ENCODE data around the gene EWSR1.

EWSR1 gene

DNA sequence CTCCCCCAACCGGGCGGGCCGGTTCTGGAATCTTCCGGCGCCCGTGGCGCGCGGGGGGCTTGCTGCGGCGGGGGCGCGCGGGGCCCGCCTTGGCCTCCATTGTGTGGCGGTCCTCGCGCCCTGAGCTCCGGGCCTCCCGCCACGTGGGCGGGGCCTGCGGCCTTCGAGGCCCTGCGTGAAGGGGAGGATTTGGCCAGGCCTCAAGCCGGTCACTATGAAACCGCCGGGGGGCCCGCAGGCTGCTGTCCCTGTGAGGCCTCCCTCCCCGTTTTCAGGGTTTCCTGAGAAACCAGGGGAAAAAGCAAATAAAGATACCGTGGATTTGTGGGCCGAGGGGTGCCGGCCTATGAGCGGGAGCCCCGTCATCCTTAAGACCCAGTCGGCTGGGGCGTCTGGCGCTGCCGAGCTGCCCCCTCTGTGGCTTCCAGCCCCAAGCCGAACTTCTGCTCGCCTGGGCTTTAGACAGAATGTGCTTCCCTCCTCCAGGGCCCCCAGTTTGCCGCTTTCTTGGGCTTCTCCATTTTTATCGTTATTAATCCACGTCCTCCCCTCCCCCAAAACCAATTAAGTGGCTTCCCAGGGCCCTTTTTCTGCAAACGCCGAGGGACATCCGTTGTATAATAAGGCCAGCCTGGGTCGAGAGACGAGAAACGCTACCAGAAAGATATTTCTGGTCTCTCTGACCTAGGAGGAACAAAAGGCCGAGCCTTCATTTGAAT lies 602 bp downstream of the EWSR1 start:
- DNase-seq (ENCODE audit: extremely low read depth in 1 of 2, low read depth in 1 of 2): no peak

DNA sequence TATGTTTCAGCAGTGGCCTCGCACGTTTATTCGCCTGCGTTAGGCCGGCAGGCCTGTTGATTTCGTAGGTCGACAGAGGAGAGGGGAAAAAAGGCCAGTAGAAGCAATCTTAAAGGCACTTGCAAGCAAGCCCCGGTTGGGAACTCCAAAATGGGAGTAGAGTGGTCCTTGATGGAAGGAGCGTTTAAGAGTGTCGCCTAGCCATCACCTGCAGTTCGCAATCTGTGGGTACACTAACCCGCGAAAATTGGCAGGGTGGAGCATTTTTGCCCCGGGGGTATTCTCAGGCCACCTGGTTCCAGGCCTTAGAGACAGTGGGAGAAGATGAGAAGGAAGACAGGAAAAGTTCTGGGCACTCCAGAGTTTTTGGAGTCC lies 1.1 kb downstream of the EWSR1 start:
- DNase-seq (ENCODE audit: extremely low read depth in 1 of 2, low read depth in 1 of 2): no peak

DNA sequence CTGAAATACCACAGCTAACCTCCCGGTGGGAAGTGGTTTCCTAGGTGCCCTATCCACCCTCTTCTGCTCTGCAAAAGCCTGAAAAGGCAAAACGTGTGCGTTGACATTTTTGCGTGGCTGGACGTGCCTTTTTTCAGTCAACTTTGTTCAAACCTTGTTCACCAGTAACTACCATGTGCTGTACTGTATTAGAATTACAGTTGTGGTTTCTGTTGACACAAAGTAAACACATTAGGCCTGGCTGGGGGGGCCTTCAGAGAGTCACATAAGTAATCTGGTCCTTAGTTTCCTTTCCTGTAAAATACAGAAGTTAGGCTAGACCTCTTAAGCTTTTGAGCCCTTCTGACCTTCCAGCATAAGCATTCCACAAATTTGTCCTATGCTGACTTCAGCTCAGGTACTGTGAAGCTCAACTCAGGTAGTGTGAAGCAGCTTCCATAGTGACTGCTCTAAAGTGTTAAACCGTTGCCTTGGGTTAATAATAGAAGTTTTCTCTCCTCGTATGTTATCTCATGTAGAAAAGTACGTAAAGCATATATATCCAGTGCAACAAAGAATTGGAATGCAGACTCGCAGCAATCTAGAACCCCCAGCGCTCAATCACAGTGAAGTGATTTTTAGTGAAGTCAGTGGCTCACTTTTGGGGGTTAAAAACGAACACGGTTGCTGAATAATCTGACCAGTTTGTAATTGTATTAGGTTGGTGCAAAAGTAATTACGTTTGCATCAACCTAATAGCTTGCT lies 1.8 kb downstream of the EWSR1 start:
- no peak for DNase-seq (ENCODE audit: extremely low read depth in 1 of 2, low read depth in 1 of 2)

DNA sequence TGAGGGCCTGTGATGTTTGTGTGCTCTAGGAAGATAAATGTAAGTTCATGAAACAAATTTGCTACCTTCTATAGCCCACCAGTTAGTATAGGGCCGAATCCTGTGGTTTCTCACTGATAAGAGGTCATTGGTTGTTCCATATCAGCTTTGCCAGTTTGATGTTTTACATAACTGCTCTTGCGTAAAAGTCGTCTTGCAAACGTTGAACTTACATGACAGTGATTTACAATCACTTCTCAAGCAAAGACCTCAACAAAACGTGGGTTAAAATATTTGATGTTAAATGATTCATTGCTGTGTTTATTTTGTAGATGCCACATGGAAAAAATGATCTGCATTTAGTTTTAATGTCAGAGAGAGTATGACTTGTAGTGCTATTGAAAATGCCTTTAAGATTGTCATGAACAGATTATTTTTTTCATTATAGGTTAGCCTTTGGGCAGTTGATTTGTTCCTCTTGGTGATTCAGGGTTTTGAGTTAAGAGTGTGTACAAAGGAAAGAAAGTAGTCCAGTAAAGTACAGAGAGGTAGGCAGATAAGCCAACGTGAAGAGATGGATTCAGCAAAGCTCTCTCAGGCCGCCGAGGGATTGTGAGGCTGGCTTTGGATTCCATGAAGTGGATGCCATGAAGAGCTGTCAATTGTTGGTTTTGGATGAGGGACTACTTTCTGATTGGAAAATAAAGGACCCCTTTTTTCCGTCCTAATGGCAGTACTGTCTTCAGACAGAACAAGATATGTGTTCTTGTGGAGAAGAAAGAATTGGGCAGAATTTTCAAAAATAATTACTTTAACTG lies 2.6 kb downstream of the EWSR1 start:
- DNase-seq (ENCODE audit: extremely low read depth in 1 of 2, low read depth in 1 of 2): no peak

DNA sequence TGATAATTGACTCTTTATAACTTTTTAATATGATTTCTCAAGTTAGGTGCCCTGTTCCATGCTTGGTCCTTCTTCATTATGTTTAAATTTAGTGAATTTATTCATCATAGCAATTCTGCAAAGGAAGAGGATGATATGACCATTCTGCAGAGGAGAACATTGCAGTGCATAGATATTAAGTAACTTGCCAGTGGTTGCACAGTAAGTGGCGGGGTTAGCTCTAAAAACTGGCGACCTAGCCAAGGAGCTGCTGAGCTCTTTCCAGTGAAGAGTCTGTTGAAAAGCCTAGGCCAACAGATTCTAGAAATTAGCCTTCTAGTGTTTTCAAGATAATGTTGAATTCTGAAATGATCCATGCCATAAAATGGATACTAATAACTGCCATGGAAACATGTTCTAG lies 4.6 kb downstream of the EWSR1 start:
- no peak for DNase-seq (ENCODE audit: extremely low read depth in 1 of 2, low read depth in 1 of 2)

DNA sequence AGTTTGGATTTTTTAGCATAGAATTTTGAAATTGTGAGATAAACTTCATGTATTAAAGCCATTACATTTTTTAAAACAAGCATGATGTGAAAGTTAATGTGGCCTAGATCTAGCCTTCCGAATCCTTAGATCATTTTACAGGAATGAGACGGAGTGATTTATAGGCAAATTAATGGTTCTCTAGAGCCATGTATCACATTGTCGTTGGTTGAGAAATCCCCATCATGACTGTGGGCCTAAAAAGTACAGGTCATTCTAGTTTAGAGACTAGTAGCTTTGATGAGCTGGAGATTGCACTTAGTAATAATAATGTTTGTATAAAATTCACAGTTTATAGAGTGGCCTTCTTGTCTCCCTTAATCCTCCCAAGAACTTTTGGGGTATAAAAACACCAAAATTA lies 7.1 kb downstream of the EWSR1 start:
- no peak for DNase-seq (ENCODE audit: extremely low read depth in 1 of 2, low read depth in 1 of 2)

DNA sequence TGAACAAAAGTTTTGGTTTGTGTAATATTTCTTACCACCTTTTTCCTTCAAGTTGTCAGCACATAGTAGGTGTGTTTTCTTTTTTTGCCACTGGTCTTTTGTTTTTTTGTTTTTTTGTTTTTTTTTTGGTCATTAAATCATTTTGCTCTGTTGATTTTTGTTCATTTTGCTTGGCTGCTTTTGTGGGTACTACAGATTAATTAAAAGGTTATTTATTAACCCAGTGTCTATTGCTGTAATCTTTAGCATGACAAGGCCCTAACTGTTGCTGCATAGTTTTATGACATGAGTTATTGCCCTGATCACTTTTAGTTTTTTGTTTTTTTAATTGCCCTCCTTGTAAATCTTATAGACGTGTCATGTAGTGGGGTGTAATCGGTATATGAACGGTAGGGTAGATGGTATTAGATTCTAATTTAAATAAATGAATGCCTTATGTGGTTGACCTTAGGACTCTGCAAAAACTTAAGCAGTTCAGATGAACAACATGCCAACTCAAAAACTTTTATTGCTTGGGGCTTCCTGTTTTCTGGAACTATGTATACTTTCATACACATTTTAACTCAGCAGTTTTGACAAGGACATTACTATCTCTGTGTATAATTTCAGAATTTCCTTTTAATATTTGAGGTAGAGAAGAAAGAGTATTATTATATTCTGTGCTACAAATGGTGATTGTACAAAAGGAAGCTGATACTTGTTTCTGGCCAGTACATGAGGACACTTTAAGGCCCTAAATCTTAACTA lies 7.9 kb downstream of the EWSR1 start:
- no peak for DNase-seq (ENCODE audit: extremely low read depth in 1 of 2, low read depth in 1 of 2)

DNA sequence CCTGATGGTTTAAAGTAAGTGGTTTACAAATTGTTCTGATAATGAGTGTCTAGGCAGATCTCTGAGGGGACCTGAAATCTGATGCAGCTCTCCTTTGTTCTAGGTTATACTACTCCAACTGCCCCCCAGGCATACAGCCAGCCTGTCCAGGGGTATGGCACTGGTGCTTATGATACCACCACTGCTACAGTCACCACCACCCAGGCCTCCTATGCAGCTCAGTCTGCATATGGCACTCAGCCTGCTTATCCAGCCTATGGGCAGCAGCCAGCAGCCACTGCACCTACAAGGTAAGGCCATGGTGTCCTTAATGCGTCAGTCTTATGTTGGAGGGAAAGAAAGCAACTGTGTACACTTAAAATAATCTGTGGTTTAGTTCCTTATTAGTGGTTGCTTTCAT lies 9.9 kb downstream of the EWSR1 start:
- DNase-seq (ENCODE audit: extremely low read depth in 1 of 2, low read depth in 1 of 2): no peak

DNA sequence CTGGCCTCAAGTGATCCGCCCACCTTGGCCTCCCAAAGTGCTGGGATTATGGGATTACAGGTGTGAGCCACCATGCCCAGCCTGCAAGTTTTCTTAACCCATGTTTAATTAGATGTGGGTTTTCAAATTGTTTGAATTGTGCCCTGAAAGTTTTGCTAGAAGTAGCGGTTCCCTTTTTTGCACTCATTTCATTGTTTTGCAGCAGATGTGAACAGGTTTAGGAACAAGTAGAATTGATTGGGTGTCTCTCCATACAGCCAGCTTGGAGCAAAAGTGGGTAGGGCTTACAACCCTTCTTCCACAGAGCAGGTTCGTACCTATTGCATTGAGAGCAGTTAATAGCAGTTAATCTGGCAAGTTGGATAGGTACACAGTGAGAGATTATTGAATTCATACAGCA lies 16.1 kb downstream of the EWSR1 start:
- DNase-seq (ENCODE audit: extremely low read depth in 1 of 2, low read depth in 1 of 2): no peak

DNA sequence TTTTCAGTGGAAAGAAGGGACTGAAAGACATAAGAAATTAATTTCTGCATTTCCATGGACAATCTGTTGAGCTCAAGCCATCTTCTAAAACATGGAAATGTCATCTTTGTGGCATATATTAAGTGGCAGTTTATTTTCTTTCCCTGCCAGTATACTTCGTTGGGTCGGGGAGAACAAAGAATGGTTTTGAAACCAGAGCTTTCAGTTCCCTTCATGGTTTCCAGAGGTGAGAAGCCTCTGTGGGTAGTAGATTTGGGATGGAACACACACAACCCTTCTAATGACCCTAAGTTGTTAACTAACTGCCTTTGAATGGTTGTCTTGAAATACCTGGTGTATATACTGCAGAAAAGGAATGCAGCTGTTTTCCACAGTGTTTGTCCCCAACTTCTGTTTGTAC lies 20.8 kb downstream of the EWSR1 start:
- no peak for DNase-seq (ENCODE audit: extremely low read depth in 1 of 2, low read depth in 1 of 2)

DNA sequence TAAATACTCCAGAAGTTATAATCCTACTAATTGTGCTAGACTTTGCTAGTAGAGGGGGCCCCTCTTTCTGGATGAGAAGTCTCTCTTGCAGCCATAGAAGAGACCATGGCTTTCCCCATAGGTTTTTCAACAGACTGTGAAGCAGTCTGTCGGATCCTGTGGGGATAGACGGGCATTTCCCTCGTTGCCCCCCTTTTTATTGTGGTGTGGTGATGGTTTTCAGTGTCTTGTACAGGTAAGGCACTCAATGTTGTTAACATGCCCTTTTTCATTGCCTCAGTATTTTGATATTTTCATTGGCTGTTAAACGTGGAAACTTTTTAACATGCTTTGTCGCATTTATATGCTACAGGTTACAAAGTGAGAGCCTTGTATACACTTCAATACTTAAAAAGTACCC lies 22.0 kb downstream of the EWSR1 start:
- no peak for DNase-seq (ENCODE audit: extremely low read depth in 1 of 2, low read depth in 1 of 2)

DNA sequence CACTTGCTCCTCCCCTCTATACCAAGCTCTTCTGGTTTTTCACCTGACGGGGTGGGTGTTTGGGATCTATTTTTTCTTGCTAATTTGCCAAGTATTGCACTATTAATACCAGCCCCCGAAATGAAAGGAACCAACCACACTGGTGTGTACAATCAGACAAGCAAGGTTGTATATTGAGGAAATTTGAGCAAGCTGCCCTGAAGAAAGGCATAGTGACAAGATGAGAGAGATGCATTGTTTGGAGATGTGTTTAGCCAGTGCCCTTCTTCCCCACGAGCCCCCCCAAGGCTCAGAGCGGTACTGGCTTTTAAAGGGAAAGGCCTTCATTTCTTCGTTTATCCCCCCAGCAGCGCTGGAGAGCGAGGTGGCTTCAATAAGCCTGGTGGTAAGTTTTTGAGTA lies 23.1 kb downstream of the EWSR1 start:
- no peak for DNase-seq (ENCODE audit: extremely low read depth in 1 of 2, low read depth in 1 of 2)

DNA sequence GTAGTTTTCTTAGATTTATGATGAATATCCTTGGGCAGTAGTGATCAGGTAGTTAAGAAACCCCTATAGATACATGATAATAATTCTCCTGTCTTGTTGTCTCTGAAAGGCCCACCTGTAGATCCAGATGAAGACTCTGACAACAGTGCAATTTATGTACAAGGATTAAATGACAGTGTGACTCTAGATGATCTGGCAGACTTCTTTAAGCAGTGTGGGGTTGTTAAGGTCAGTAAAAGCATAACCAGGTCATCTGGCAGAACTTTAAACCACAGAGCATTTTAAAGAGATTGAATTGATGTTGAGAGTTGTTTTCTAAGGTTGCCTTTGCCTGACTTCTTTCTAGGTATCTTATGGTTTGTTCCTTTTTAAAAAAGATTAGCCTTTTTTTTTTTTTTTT lies 24.3 kb downstream of the EWSR1 start:
- no peak for DNase-seq (ENCODE audit: extremely low read depth in 1 of 2, low read depth in 1 of 2)

DNA sequence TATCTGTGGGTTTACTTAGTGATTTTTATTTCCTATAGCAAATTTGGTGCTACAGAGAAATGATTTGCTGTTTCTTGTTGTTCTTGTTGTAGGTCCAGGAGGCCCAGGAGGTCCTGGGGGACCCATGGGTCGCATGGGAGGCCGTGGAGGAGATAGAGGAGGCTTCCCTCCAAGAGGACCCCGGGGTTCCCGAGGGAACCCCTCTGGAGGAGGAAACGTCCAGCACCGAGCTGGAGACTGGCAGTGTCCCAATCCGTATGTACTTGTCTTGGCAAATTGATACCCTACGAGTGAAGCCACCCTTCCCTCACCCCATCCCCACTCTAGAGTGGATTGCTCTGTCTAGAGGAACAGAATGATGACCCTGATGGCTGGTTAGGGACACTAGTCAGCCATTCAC lies 30.6 kb downstream of the EWSR1 start:
- DNase-seq (ENCODE audit: extremely low read depth in 1 of 2, low read depth in 1 of 2): no peak

DNA sequence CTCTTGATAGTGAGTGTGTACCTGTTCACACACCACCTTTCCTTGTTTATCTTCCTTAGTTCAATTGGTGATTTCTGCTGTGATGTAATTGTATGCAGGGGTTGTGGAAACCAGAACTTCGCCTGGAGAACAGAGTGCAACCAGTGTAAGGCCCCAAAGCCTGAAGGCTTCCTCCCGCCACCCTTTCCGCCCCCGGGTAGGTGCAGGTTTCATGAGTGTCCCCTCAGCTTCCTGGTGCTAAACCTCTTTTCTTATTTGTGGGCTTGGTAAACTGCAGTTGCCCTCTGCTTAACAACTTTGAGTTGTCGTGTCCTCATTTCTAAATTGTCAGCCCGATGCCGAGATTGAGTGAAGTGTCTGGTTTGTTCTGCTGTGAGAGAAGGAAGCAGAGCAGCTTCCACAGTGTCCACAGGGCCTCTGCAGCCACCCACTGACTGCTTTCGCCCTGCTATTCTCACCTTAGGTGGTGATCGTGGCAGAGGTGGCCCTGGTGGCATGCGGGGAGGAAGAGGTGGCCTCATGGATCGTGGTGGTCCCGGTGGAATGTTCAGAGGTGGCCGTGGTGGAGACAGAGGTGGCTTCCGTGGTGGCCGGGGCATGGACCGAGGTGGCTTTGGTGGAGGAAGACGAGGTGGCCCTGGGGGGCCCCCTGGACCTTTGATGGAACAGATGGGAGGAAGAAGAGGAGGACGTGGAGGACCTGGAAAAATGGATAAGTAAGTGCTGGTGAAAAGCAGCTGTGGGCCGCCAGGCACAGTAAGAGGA lies 31.2 kb downstream of the EWSR1 start:
- no peak for DNase-seq (ENCODE audit: extremely low read depth in 1 of 2, low read depth in 1 of 2)

DNA sequence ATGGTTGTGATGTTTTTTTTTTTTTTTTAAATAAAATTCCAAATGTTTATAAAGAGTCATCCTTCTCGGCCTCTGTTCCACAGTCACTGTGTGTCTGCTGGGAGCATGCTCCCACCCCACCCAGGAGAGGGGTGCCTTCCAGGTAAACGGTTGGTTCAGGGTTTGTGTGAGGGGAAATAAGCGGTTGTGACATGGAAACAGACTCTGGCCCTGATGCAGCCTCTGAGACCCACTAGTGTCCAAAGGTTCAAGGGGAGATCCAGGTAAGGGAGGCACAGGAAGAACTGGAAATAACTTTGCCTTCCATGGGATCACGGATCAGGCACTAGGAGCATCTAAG lies 32.4 kb downstream of the EWSR1 start:
- no peak for DNase-seq (ENCODE audit: extremely low read depth in 1 of 2, low read depth in 1 of 2)

DNA sequence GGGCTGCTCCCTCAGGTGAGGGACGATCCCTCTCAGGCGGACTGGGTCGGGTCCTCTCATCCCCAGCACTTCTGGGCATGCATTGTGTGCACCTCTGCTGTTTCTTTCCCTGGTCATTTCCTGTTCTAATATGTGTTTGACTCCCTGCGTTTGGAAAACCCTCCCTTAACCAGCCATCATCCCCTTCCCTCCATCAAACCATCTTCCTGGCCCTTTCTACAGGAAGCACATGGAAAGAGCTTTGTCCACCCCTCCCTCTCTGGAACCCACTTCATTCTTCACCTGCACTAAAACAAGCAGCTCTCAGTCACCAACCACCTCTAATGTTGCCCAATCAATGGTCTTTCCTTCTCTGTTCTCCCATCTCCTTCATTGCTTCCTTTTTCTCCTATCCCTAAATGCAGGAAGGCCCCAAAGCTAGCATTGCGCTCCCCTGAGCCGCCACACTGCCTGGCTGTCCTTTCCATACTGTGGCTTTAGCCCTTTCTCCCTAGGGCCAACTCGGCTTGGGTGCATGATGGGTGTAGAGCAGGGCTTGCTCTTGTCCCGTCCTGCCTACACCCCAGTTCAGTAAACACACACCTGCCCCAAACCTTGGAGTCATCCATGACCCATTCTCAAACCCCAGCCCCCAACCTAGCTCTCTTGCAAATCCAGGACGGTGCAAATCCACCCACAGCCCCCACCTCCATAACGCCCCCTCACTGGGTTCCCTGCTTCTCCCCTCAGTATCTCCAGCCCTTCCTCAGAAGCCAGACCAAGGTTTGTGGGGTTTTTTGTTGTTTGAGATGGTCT lies 32.9 kb downstream of the EWSR1 start:
- no peak for DNase-seq (ENCODE audit: extremely low read depth in 1 of 2, low read depth in 1 of 2)

DNA sequence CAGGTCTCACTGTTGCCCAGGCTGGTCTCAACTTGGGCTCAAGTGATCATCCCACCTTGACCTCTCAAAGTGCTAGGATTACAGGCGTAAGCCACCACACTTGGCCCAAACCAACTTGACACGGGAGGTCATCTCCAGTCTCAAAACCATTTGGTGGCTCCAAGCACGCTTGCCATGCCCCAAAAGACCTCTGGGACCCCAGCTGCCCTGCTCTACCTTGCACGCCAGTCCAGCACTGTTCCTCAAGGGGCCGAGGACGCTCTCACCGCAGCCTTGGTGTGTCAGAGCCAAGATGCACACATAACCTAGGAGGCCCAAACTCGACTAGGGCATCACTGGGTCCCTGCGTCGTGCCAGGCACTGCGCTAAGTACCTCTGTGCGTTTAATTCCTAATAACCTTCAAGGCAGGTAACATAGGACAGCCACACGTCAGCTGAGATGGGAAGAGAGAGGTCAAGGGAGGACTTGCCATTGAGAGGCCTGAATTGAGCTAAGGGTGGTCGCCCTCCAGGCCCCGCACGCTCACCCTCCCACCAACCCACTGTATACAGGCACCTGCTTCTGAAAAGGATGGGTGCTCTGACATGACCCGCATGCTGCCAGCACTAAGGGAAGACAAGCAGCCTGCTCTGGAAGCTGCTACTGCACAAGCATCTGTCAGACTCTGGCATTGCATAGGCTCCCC lies 33.8 kb downstream of the EWSR1 start:
- no peak for DNase-seq (ENCODE audit: extremely low read depth in 1 of 2, low read depth in 1 of 2)

DNA sequence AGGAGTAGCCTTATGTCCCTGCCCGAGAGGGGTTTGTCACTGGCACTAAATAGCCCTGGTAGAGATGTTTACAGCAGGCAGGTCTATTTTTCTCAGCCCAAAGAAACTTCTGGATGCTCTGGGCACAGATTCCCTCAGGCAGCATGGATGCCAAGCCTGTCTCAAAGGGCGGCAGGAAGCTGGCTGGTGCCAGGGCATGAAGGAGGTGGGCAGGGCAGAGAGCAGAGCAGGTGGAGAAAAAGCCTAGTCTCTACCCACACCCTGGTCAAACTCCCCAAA lies 34.3 kb downstream of the EWSR1 start:
- no peak for DNase-seq (ENCODE audit: extremely low read depth in 1 of 2, low read depth in 1 of 2)
